NCI-H1436 (cell line): ENCODE results near the gene CENPU.

Experiments used
- DNase-seq: peaks from one replicate; lab custom pipeline; 2025; lab: John Stamatoyannopoulos, UW

The CENPU gene

GRCh38 chr4:184712322-184712721 is 21.6 kb downstream of the CENPU start:
- DNase-seq: no peak

DNA sequence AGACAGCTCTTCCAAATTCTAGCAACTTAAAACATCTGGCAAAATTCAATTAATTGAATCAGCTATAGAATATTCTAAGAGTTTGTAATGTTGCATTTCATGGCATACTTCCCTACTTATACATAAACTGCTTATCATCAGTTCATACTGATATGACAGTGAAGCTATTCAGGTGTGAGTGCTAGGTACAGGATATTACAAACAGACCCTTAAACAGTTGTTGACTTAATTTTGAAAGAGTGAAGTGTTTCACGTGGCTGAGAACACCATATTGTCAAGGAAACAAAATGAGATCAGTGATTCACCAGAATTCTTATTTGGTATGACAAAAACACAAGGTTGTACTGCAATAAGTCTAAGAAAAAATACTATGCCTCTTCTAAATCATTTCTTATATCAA is 27.4 kb downstream of the CENPU start:
- no peak for DNase-seq

GRCh38 chr4:184705692-184706091 is 28.2 kb downstream of the CENPU start:
- no peak for DNase-seq

DNA sequence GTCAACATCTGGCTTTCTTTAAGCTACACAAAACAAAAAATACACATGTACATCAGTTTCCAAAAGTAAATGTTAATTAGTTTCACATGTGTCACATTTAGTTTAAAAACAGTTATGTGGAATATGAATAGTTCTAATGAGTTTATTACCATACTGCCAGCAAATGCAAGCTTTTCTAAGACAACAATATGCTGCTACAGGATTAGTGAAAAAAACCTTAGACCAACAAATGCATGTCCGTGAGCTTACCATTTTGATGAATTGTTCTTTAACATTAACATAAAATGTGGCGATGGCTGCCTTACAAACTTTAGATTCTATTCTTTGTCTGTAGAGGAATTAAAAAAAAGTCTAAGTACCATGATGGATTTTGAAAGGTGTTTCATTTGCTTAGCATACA is 31.8 kb downstream of the CENPU start:
- no peak for DNase-seq

GRCh38 chr4:184699941-184700340 is 34.0 kb downstream of the CENPU start:
- DNase-seq: no peak

- no peak for DNase-seq
These were observed 35.9 kb downstream of the CENPU start for GRCh38 chr4:184697956-184698355.

GRCh38 chr4:184695178-184695896 is 38.6 kb downstream of the CENPU start:
- no peak for DNase-seq

GRCh38 chr4:184694412-184694956 is 39.4 kb downstream of the CENPU start:
- no peak for DNase-seq

DNA sequence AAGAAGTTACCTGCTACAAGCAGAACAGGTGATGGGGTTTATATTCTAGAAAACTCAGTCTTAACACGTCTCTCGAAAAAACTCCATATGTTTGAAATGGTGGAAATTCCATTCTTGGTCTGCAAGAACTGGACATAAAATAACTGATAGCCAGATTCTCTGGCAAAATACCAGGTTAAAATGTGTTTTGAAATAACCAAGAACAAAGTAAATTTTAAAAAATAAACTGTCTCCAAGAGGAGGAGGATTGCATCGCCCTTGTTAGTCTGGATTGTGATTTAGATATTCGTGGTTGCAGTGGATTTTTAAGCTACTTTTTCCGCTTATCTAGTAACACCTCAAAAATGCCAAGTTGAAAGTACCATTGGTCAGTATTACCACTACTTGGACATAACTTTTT is 40.8 kb downstream of the CENPU start:
- DNase-seq: no peak

DNA sequence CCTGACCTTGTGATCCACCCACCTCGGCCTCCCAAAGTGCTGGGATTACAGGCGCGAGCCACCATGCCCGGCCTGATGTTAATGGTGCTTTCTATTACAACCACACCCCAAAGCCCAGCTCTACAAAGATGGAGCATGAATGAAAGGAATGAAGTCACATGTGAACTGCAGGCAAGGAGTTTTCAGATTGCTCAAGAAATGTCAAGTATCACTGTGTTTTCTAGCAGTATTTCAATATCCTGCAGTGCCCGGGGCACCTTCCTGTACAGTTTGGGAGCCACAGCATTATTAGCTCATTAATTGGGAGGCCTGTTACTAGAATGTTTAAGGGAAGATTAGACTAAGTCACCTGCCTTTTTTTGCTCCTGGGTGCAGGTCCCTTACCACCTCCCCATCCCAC is 44.2 kb downstream of the CENPU start:
- DNase-seq: no peak

DNA sequence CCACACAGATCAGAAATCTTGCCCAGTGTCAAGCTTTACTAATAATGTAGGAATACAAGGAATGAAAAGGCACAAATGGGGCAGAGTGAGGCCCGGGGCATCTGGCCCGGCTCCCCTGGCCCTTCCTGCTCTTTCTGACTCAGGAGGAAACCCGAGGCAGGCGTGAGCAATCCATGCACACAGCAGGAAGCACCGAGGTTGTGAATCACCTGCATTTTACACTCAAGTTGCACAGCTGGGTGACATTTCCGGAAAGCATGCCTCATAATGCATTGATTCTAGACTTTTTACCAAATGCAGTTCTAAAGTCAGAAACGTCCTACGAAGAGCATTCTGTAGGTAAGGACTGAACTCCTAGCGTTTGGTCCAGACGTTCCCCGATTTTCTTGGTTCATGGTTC is 45.4 kb downstream of the CENPU start:
- DNase-seq: no peak

GRCh38 chr4:184688005-184688404 is 45.9 kb downstream of the CENPU start:
- no peak for DNase-seq

- no peak for DNase-seq
These were observed 49.3 kb downstream of the CENPU start for GRCh38 chr4:184684491-184685189.

DNA sequence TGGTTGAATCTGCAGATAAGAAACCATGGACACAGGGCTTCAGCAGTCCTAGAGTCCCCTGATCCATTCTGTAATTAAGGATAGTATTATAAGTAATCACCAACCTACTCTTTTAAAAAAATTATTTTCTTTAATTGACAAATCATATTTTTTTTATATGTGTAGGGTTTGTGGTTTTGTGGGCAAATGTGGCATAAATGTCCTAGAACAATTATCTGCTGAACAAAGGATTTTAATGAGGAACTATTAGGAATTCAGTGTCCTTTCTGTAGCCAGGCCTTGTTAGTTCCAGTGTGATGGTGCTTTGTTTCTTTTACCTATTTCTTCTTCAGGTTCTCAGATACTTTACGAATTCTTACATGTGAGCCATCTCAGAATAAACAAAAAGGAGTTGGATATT is 52.0 kb downstream of the CENPU start:
- no peak for DNase-seq

DNA sequence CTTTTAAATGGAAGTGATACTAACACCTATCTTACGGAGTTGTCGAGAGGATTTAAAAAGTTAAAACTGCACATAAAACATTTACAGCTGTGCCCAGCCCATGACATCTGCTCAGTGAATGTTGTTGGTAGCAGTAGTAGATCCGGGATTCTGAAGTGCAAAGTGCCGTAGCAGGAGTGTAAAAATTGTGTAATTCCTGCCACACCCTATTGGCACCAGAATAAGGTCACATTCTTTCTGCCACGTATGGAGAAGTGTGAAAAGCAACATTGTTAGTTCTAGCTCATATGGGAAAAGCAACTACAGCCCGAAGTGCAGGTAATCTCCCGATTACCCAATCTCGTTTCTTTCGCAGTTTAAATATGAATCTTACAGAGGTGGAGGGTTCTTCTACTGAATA is 53.2 kb downstream of the CENPU start:
- no peak for DNase-seq

DNA sequence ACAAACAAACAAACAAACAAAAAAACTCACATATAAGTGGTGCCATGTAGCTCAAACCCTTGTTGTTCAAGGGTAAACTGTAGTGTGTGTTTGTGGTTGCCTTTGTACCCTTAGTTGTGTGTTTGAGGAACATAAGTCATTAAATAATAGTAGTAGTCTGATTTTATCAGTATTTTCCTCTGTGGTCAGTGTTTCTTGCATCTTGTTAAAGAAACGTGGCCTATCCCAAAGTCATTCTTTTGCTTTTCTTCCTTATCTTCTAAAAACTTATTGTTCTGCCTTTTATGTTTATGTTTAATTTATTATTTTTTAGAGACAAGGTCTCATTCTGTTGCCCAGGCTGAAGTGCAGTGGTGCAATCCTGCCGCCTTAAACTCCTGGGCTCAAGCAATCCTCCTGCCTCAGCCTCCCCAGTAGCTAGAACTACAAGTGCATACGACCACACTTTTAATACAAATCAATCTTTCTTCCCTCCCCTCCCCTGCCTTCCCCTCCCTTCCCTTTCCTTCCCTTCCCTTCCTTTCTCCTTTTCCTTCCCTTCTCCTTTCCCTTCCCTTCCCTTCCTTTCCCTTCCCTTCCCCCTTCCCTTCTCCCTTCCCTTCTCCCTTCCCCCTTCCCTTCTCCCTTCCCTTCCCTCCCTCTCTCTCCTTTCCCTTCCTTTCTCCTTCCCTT is 57.9 kb downstream of the CENPU start:
- DNase-seq: no peak

GRCh38 chr4:184675018-184675417 is 58.9 kb downstream of the CENPU start:
- DNase-seq: no peak

GRCh38 chr4:184674011-184674410 is 59.9 kb downstream of the CENPU start:
- no peak for DNase-seq

DNA sequence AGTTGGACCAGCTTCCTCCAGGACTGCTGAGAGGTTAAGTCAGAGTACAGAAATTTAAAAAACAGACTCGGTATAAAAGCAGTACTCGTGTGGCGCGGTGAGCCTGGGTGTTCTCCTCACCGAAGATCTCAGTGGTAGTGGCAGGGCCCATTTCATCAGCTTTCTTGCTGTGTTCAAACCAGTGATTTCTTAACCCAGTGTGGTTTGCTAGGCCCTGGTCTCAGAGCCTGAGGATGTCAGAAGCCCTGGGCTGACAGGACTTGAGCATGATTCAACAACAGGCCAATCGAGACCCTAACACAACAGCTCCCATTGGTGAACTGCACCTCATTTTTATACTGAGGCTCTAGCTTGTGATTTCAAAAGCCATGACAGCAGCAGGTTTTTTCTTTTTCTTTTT is 61.2 kb downstream of the CENPU start:
- no peak for DNase-seq

- DNase-seq: no peak
These were observed 62.8 kb downstream of the CENPU start for GRCh38 chr4:184671101-184671500.

- DNase-seq: no peak
These were observed 64.6 kb downstream of the CENPU start for GRCh38 chr4:184669251-184669650.

GRCh38 chr4:184668511-184669114 is 65.3 kb downstream of the CENPU start:
- DNase-seq: no peak

DNA sequence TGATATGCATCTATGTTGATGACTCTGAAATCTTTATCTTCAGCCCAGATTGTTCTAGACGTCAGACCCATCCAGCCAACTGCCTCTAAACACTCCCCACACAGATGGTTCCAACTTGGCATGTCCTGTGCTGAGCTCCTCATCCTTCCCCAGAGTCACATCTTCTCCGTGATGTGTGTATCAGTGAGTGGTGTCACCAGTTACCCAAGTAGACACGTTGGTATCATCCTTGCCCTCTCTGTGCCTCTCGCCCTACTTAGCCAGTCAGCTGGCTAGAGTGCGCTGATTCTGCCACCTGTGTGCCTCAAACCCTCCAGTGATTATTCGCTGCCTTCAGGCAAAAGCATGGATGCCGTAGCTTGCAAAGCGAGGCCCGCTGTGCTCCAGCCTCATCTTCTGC is 65.8 kb downstream of the CENPU start:
- DNase-seq: no peak
